C4-2B (cell line): Measurements from ENCODE around the gene RNF223.

Experiments
- H3K27ac ChIP-seq: fragments of 450-650 bp; 2 replicates; pipeline ENCODE4 v1.5.1; 2017
- CTCF ChIP-seq: fragments of 450-650 bp; conservative IDR thresholded peaks from 2 replicates; pipeline ENCODE4 v1.5.1; 2017; ENCODE audit warnings: mild to moderate bottlenecking
- ZFX ChIP-seq: fragments of 450-650 bp; IDR thresholded peaks from 2 replicates; pipeline ENCODE4 v1.6.1; 2017

The RNF223 gene

DNA sequence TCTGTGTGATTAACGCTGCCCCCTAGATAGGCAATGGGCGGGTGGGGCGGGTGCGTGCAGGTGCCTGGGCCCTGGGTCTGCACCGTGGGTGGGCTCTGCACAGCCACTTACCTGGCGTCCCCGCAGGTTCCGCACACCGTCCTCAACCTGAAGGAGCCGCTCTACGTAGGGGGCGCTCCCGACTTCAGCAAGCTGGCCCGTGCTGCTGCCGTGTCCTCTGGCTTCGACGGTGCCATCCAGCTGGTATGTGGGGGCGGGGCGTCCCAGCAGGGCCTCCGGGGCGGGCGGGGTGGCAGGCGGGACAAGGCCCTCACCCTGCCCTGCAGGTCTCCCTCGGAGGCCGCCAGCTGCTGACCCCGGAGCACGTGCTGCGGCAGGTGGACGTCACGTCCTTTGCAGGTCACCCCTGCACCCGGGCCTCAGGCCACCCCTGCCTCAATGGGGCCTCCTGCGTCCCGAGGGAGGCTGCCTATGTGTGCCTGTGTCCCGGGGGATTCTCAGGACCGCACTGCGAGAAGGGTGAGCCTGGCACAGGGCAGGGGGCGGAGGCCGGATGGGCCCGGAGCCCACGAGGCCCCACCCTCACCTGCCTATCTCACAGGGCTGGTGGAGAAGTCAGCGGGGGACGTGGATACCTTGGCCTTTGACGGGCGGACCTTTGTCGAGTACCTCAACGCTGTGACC lies 22.8 kb downstream of the RNF223 start:
- H3K27ac ChIP-seq: no peak overlapping the region
- no peak for TF ChIP-seq ZFX
- TF ChIP-seq CTCF: no peak

- no peak overlapping the region for H3K27ac ChIP-seq
- no peak for TF ChIP-seq CTCF
- TF ChIP-seq ZFX: no peak
Observed at GRCh38 chr1:1050577-1051052, 23.5 kb downstream of the RNF223 start.

GRCh38 chr1:1049318-1050165 lies 24.6 kb downstream of the RNF223 start:
- no peak for TF ChIP-seq CTCF
- no peak for TF ChIP-seq ZFX
- no peak overlapping the region for H3K27ac ChIP-seq

DNA sequence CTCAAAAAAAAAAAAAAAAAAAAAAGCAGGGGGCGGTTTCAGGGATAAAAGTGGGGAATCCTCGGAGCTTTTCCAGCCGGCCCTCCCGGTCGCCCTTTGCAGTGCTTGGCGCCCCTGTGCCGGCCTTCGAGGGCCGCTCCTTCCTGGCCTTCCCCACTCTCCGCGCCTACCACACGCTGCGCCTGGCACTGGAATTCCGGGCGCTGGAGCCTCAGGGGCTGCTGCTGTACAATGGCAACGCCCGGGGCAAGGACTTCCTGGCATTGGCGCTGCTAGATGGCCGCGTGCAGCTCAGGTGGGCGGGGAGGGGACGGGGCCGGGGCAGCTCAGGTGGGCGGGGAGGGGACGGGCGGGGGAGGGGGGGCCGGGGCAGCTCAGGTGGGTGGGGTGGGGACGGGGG lies 25.3 kb downstream of the RNF223 start:
- TF ChIP-seq ZFX: no peak
- TF ChIP-seq CTCF: no peak
- no peak overlapping the region for H3K27ac ChIP-seq

DNA sequence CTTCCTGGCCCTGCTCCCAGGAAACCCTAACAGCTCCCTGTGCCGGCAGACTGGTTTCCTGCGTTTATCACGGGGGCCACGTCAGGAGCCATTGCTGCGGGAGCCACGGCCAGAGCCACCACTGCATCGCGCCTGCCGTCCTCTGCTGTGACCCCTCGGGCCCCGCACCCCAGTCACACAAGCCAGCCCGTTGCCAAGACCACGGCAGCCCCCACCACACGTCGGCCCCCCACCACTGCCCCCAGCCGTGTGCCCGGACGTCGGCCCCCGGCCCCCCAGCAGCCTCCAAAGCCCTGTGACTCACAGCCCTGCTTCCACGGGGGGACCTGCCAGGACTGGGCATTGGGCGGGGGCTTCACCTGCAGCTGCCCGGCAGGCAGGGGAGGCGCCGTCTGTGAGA lies 26.1 kb downstream of the RNF223 start:
- no peak for TF ChIP-seq ZFX
- no peak for TF ChIP-seq CTCF
- no peak overlapping the region for H3K27ac ChIP-seq

GRCh38 chr1:1047407-1047806 lies 26.7 kb downstream of the RNF223 start:
- no peak overlapping the region for H3K27ac ChIP-seq
- TF ChIP-seq ZFX (no peak), CTCF (no peak)

DNA sequence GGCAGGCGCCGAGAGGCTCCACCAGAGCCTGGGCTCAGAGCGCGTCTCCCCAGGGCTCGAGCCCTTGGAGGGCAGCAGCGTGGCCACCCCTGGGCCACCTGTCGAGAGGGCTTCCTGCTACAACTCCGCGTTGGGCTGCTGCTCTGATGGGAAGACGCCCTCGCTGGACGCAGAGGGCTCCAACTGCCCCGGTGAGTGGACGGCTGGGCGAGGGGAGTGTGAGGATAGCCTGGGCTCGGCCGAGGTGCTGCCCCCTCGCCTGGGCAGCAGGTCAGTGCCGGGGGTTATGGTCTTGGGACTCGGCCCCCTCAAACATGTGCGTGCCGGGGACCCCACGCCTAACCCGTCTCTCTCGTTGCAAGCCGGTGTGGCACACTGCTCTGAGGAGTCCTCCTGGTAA lies 27.3 kb downstream of the RNF223 start:
- TF ChIP-seq ZFX (no peak), CTCF (no peak)
- no peak overlapping the region for H3K27ac ChIP-seq
